Measurements from ENCODE around the gene IQCK.

IQCK gene

DNA sequence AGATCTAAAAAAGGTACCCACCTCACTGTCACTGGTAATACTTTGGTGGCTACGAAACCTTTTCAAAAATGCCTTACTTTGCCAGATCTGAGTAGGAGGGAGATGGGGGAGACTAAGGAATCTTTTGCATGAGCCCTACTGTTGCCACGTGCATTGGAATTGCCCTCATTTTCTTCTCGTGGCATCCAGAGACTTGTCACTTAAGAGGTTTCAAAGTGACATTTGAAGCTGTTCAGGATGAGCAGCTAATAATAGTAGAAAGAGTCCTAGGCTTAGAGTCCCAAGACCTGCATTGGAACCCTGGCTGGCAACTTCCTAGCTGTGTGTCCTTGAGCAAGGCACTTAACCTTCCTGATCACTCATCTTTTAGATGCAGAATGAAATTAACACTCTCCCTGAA lies 123.1 kb downstream of the IQCK start:
- DNase-seq, result no peak

DNA sequence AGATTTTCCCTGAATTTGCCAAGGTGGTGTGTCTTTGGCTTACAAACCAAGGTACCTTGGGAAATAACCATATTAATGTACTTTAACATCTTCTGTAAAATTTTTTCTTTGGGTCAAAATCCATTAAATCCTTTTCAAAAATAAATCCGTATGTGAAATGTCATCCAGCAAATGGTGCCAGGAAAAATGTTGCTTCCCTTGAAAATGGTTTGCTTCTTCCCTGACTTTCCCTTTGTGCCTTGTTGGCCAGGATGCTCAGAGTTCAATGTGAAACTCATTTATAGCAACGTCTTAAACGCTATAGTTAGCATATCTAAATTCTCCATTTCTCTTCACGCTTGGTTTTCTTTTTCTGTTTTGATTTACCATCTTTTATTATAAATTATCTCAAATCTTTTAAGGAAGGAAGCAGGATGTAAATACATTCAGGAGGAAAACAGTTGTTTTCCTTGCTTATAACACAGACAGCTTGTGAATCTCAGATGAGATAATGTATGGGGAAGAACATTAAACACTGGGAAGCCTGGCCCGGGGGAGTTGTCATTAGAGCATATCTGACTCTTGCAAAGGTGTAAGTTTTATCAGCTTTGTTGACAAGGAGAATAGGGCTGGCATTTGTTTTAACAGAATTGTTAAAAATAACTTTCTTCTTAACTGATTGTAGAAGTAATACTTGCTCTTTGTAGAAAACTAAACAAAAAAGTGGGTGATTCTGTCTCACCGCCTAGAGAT lies 124.5 kb downstream of the IQCK start:
- no peak for DNase-seq

DNA sequence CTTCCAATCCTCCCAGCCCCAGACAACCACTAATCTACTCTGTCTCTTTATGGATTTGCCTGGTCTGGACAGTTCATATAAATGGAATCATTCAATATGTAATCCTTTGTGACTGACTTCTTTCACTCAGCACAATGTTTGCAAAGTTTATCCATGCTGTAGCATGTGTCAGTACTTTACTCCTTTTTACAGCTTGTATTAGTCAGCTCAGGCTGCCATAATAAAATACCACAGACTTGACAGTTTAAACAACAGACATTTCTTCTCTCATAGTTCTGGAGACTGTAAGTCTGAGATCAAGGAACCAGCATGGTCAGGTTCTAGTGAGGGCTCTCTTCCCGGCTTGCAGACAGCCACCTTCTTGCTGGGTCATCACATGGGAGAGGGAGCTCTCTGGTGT lies 125.3 kb downstream of the IQCK start:
- no peak for DNase-seq

DNA sequence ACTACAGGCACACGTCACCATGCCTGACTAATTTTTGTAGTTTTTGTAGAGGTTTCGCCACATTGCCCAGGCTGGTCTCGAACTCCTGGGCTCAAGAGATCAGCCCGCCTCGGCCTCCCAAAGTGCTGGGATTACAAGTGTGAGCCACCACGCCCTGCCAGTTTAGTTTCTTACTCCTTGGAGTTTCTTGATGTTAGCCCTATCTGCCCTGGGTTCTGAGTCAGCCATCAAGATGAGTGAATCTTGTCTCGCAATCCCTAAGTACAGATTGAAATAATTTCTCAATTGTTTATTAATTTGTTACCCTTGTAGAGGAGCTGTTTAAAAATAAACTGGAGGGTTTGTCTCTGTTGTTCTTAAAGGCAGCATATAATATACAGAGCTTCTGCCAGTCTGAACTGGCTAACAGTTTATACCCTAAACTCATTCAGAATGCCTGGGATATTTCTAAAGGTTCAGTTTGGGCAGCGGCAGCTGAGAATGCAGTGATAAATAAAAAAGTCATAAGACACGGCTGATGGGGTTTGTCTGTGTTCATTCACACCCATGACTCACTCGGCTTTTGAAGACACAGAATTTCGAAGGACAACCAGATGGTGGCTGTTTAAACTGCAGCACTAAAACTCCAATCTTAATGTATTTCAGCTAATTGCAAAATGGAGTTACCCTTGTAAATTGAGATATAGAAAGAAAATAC lies 127.0 kb downstream of the IQCK start:
- no peak for DNase-seq

DNA sequence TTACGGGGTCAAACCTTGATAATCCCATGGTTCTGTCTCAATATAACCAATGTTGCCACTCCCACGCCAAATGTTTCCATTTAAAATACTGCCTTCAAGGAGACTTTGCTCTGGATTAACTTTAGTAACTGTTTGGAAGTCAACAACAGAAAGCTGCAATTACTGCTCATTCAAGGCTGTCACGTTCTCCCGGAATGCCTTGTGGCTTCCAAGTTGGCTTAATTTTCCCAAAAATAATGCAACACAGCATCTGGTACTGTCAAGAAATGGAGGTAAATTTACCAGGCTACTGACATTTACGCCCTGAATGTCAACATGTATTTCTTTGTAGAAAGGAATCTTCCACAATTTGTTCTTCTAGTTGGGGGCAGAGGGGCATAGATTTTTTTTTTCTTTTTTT lies 128.4 kb downstream of the IQCK start:
- no peak for DNase-seq

DNA sequence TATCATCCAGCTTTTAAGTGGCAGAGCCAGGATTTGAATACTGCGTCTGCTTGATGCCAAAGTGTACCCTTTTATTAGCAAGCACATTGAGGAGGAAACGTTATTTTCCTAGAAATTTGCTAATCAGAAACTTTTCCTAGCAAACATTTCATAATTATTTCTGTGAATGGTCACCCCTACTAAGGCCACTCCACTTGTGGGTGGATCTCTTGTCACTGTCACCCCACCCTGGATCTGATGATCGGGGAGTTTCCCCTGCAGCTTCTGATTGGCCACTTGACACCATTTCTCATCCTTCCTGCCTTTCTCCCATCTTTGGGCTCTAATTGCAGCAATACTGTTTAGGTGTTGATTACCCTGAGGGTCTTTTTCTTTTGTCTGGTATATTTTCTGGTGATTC lies 130.7 kb downstream of the IQCK start:
- DNase-seq, result no peak

DNA sequence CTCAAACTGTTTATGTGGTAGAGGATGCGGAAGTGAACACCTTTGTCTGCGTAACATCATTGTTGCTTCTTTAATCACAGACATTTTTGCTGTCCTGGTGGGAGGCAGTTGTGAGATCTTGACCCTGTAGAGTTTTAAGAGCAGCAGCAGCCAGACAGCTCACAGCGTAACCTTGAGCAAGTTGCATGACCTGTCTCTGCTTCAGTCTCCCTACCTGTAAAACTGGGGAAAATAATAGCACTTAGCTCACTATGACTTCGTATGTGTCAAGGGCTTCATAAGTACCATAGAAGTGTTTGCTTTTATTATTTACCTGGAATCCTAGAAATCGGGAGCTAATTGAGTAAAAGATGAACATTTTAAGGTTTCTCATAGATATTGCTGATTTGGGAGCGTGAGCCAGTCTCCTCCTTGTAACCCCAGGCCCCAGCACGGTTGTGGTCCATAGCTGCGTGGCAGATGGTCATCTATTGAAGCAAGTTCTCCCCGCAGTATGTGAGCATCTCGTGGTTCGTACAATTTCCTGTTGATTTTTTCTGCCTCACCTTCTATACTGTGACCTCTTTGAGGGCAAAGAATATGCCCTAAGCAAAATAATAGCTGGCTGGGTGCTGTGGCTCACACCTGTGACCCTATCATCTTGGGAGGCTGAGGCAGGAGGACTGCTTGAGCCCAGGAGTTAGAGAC lies 132.2 kb downstream of the IQCK start:
- no peak for DNase-seq

DNA sequence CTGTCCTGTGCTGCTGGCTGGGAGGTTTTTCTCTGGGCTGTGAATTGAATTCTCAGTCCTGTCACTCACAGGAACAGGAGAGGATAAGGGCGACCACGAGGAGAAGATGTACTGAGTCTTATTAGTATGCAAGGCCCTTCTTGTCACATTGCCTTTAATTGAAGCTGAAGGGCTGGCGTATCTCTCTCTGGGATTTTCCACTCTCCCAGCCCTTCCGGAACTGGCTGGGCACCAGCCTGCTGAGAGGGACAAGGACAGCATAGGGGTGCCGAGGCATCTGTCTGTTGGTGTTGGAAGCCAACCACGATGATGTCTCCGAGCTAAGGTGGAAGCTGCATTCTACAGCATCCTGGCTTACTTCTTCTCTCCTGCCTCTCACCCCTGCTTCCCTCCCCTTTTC lies 133.4 kb downstream of the IQCK start:
- DNase-seq, result no peak

DNA sequence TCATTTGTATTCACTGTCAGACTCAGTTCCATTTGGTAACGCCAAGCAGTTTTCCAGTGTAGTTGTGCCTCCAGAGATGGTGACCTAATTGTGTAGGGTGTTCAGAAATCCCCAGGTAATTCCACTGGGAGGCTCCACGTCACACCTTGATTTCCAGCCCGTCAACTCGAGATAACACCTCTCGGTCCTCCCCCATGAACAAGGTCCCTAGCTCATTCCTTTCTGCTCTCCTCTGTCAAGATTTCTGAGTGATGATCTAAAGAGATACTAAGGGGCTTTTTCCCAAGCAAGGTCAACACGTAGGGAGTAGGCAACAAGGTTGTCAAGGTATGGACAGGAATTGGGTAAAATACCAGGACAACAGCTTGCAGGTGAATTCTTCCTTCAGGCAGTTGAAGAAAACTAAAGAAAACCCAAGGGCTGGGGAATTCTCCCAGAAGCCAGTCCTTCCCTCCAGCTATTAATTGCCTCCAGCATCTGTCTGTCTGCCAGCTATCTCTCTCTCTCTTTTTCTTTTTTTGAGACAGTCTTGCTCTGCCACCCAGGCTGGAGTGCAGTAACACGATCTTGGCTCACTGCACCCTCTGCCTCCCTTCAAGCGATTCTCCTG lies 135.2 kb downstream of the IQCK start:
- DNase-seq, result no peak

DNA sequence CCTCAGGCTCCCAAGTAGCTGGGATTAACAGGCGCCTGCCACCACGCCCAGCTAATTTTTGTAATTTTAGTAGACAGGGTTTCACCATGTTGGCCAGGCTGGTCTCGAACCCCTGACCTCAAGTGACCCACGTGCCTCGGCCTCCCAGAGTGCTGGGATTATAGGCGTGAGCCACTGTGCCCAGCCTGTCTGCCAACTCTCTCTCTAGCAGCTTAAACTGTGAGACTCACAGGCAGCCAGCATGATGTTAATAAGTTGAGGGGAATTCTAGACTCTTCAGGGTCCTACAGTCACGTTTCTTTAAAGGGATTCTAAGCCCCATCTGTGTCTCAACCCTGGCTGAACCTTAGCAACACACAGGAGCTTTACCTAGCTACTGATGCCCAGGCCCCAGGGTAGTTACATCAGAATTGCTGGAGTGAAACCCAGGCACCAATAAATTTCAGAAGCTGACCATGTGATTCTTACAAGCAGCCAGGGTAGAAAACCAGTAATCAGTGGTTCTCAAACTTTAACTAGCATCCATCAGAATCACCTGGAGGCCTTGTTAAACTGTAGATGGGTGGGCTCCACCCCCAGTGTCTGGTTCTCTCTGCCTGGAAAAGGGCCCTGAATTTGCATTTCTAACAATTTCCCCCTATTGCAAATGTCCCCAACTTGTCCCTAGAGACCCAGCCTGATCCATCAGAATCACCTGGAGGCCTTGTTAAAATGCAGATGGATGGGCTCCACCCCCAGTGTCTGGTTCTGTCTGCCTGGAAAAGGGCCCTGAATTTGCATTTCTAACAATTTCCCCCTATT lies 135.9 kb downstream of the IQCK start:
- DNase-seq, result no peak

DNA sequence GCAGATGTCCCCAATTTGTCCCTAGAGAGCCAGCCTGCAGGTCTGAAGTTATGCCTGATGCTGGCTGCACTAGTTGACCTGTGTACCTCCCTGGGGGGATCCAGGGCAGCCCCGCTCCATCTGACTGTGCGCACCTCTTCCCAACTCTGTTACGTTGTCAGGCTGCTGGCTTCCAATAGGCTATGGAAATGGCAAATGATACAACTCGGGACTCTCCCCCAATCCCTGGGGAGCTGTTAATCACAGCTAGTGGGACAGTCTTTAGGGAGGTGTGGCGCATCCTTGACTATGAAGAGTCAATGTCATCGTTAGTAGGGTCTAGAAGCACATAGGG lies 136.4 kb downstream of the IQCK start:
- DNase-seq, result no peak

DNA sequence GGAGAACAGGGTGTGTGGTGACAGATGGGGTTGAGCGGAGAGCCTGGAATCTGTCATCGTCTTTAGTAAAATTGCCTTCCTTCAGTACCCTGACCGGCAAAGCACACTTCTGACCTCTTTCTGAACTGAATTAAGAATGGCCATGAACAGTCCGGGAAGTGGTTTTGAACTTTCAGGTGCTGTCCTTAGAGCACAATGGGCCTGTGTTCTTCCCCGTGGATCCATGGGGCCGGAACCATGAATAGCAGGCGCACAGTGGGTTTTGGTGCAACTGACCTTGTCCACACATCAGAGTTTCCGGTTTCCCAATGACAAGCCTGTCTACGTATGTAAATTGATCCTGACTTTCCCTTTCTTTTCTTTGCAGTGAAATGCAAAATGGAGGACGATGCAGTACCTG lies 138.0 kb downstream of the IQCK start:
- DNase-seq, result no peak

DNA sequence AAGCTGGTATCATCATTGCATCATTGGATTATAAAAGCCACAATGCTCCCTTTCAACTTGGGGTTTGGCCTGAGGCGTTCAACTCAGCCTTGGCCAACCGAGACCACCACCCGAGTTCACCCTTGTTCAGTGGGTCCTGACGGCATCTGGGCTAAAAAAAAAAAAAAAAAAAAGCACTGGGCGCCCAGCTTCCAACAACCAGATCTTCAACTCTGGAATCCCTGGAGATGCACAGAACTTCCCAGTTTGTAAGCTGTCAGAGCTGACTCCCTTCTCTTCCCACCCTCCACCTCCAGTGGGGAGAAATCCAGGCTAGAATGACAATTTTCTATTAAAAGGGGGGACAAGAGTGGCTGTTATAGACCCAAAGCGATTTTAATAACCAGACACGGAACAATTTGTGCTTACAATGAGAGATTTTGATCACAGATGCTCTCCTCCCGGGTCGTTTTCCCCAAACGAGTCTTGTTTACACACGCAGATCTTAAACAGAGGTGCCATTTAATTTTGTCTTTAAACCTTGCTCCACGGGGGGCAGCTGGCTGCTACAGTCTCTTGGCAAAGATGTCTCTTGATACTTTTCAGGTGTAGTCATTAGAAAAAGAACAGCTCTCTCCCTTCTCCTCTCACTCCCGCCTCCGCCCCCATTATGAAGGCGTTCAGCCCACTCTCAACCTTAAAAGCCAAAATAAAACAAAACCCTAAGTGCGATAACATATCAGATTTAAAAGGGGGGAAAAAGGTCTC lies 139.7 kb downstream of the IQCK start:
- DNase-seq, result no peak

DNA sequence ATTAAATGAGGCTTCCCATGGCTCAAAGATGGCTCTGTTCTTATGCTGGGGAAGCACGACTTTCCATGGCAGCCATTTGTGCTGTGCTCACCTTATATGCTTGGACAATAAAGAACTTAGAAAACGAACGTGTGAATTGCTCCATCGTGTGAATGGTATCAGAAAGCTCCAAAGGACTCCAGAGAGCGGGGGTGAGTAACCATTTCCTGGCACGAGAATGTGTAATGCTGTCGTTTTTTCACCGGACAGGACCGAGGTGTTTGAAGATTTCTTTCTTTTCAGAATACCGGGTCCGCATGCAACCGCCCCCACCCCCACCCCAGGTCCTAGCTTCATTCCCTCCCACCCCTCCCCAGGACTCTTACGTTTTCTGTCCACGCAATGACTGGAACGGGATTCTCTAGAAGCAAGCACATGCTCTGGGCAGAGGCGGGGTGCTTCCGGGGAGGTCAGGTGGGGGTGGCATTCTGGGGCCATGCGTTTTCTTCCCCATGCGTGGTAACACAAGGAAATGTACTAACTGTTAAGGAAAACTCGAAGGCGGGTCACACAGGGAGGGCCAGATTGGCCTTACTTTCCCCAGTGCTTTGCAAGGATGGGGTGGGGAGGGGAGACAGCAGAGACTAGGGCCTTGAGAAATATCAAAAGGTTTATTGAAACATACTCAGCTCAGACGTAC lies 140.4 kb downstream of the IQCK start:
- DNase-seq, result no peak

DNA sequence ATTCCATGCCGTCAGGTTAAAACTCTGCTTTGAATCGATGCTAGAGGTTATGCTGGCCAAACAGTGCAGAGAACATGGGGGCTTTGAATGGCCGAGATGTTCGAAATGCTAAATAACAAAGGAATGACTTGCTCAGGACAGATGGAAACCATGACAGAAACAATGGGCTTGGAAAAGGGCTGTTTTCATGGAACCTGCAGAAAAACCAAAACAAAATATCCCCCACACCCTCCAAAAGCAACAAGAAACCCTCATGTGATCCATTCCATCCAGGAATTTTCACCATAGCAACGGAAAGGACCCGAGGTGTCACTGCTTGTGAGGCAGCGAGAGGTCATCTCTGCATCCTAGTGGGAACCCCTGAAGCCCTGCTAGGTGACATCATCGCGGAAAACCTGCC lies 141.1 kb downstream of the IQCK start:
- no peak for DNase-seq

DNA sequence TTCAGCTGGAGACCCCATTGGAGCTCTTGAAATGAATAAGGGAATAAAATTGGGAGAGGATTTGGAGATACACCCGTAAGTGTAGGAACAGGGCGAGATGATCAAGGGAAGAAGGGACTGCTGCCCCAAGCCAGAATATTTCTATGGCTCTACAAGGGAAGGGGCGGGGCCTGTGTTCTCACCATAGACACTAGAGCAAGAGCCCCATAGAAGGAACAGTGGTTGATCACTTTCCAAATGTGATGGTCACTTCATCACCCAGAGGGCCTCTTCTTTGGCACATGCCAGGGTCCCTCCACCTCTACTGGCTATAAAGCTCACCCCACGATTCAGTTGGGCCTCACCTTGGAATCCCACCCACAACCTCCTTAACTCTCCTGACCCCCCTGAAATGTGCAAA lies 141.5 kb downstream of the IQCK start:
- no peak for DNase-seq

DNA sequence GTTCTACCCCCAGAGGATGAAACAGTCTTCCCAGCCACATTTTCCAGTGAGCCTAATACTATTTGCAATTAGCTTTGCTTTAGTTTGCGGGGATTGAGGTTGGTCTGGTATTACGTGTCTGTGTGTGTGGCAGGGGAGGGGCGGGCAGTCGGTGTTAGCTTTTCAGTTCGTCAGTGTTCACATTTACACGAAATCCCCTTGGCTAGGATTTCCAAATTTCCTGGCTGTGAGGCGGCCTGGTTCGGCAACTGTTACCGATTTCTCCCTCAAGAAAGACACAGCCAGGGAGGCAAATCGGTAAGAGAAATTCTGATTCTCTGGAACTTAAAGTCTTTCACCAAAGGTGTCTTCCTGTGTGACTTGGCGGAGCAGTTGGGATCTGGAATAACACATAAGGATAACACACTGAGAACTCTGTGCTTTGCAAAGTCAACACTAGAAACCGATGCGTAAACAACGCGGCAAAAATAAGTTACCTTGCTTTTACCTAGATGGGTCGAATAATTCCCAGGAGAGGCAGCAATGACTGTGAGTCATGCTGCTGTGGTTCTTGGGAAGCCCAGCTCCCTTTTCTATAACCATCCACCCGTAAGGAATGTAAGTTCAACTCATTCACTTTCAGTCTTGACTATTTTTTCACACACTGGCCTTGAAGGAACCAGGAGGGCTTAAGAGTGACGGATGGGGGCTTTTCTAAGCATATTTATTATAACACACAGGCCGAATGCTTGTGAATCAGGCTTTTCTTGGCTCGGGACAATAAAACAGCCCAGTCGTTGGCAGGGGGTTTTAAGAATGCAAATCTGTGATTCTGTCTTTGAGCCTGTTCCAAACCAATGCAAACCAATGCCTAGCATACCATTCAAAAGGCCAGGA lies 142.3 kb downstream of the IQCK start:
- no peak for DNase-seq

DNA sequence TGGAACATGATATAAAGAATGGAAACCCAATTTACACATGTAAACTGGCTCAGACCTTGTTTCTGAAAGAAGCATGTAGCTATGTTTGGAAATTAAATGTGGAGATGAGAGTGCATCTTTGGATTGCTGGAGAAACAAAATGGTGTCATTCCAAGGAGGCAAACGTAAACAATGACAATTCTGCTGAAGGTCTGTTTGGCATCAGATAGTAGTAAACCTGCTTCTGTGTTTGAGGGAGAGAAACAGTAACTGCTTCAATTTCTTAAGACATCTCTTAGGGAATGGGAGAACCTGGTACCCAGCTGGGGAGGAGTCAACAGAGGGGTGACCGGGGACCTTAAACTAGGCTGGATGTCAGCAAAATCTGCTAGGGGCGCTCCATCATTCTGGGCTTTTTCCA lies 143.1 kb downstream of the IQCK start:
- no peak for DNase-seq

DNA sequence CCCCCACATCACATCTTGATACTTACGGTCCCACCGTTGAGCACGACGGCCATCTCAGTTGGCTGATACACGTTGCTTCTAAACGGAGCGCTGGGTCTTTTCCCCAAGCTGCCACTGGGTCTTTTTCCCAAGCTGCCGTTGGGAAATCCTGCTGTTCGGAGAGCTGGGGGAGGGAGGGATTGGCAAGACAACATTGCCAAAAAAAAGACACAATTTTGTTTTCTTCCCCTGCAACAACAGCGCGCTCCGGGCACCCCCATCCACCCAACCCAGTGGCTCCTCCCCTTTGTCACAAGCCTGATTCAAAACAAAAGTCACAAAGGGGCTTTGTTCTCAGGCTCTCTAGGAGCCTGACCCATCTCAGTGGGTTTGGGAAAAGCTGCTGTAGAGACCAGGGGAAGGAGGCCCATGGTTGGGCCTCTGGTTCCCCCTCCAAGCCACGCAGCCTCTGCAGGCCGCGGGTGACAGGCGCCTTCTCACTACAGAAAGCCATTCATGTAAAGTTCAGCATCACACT lies 143.8 kb downstream of the IQCK start:
- no peak for DNase-seq

DNA sequence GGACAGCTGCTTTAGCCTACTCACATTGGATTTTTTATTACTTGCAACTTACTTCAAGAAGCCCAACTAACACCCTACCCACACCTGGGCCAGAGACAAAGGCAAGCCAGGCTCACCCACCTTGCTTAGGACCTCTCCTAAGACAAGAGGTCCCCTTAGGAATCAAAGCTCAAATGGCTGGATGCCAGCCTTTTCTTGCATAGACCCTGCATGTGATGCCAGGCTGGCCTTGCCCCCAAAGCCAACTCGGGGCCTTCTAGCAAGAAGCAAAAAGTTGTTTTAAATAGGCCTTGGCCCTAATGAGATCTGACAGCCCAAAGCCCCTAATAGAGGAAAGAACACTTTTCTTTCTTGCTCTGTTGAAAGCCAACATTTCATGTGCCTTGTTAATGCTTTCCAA lies 145.9 kb downstream of the IQCK start:
- no peak for DNase-seq

DNA sequence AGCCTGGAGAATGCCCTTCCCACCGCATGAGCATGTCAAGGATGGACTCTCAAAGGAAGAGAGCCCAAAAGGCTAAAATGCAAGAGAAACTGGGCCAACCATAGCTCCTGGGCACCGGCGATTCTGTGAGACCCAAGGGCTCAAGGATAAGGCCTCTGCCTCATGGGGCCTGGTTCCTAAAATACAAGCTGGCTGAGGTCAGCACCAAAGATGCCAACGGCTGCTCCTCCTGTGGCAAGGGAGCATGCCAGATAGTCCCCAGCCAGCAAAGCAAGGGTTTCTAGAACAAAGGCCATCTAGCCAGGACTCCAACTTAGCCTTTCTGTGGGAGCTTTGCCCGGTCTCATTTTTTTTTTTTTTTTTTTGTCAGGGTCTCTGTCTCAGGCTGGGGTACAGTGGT lies 146.5 kb downstream of the IQCK start:
- DNase-seq, result no peak

All from SIG-M5 (cell line).